ENCODE measurements around the gene SFI1.
"Not testable (repeated sequence)": the region's sequence is repeated elsewhere in the genome, so short reads cannot be mapped to it uniquely, and the experiment has no call there.

The SFI1 gene

DNA sequence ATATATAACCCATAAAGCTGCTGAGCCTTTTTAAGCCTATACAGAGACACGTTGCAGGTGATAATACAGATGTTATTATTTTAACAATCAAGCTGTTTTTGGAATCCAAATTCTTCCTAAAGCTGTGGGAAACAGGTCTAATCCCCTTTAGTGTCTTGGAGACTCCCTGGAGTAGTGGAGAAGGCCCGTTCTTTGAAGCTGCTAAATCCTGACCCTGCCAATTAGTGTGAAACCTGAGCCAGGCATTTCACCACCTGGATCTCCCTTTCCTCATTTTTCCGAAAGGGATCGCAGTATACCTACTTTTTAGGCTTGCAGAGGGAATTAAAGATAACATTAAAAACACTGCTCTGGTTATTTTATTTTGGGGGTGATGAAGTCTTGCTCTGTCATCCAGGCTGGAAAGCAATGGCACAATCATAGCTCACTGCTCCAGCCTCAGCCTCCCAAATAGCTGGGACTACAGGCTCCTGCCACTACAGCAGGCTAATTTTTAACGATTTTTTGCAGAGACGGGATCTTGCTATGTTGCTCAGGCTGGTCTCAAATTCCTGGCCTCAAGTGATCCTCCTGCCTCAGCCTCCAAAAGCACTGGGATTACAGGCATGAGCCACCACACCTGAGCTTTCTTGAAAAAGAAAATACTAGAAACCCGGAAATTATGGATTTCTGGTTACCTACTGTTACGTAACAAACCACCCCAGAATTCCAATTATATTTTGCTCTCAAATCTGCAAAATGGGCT lies 4.9 kb upstream of the SFI1 start:
- DNase-seq: no peak

DNA sequence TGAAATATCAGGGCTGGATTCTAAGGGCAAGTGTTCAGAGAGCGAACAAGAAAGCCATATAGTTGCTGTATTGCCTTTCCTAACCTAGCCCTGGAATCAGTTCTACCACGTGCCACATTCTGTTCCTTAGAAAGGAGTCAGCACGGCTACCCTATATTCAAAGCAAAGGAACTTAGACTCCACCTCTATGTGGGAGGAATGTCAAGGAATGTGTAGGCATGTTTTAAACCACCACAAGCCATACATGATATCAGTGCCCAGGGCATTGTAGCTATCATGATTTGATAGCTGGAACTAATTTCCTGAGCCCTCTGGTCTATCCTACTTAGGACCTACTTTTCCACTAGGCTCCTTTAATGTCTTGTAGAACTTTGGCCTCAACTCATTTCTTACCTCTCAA lies 4.2 kb upstream of the SFI1 start:
- no peak for DNase-seq

DNA sequence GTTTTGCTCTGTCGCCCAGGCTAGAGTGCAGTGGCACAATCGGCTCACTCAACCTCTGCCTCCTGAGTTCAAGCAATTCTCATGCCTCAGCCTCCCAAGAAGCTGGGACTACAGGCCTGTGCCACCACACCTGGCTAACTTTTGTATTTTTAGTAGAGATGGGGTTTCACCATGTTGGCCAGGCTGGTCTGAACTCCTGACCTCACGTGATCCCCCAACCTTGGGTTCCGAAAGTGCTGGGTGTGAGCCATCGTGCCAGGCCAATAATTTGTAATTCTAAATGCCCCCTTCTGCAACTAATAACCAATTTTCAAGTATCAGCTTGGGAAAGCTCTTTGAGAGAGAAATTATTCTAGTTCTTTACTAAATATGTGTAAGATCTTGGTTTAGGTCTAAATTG lies 3.0 kb upstream of the SFI1 start:
- not testable (repeated sequence) for DNase-seq

DNA sequence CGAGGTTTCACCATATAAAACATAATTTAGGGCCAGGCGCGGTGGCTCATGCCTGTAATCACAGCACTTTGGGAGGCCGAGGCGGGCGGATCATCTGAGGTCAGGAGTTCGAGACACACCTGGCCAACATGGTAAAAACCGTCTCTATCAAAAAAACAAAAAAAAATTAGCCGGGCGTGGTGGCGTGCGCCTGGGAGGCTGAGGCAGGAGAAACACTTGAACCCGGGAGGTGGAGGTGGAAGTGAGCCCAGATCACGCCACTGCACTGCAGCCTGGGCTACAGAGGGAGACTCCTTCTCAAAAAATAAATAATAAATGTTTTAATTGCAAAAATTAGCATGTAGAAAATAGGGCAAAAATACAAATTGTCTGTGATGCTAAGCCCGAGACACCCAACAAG lies 993 bp upstream of the SFI1 start:
- no peak for DNase-seq

DNA sequence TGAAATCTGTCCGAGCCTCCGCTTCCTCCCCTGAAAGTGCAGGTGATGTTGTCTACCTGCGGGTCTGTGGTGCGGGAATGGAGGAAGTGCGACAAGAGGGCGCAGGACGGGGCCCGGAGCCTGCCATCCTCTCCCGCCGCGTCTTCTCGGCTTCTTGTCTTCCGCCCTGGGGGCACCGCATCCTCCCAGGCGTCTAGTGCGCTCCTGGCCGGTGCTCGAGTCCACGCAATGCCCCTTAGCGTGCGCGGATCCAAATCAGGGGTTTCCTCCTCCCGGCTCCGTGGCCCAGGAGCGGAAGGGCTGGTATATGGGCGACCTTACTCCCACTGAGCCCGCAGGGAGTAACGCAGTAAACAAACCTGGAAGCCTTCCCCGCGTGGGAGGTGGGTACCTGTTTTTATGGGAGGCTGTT lies 405 bp downstream of the SFI1 start:
- DNase-seq: no peak

DNA sequence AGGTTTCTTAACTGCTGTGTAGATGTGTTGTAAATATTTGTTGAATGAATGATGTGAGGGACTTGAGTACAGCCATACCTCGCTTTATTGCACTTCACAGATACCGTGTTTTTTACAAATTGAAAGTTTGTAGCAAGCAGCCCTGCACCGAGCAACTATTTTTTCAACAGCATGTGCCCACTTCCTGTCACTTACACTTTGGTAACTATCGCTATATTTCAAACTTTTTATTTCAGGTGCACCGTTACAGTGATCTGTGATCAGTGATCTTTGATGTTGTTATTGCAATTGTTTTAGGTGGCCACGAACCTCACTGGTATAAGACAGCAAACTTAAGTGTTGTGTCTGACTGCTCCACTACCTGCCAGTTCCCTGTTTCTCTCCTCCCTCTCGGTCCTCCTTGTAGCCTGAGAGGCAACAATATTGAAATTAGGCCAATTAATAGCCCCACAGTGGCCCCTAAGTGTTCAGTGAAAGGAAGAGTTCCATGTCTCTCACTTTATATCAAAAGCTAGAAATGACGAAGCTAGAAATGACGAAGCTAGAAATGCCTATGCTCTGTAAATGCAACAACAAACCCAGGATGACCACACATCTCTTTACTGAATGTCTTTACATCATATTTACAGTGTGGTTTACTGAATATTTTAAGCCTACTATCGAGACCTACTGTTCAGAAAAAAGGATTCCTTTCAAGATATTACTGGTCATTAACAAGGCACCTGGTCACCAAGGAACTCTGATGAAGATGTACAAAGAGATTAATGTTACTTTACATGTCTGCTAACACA lies 1.0 kb downstream of the SFI1 start:
- DNase-seq: no peak

DNA sequence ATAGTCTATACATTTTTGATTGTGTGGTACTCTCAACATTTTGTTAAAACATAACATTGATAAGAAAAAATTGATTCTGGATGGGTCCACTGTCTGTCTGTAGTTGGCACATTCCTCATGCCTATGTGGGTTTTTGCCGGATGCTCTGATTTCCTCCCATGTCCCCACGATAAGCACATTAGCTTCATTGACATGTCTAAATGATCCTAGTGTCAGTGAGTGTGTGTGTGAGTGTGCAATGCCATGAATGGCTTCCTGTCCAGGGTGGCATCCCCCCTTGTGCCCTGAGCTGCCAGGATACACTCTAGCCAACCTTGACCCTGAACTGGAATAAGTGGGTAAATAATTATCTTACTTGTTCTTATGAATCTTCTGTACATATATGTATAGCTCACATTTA lies 5.4 kb downstream of the SFI1 start:
- DNase-seq: no peak

DNA sequence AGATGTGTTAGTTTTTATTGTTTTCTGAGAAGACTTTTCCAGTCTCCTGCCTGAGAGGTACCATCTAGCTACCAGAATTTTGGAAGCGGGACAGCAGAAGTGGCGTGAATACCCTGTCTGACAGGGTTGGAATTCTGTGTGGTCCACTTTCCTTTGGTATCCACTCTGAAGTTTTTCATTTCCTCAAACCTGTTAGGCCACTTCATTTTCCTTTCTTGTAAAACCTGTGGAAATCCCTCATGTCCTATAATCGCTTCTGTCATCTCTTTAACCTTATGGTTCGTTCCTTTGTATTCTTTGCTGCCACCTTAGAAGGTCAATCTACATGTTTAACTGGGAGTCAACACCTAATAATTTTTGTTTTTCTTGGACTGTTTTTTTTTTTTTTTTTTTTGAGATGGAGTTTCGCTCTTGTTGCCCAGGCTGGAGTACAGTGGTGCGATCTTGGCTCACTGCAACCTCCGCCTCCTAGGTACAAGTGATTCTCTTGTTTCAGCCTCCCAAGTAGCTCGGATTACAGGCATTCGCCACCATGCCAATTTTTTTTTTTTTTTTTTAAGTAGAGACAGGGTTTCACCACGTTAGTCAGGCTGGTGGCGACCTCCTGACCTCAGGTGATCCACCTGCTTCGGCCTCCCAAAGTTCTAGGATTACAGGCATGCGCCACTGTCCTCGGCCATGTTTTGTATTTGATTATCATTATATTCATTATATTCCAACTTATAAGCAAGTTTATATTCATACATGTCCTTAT lies 7.1 kb downstream of the SFI1 start:
- no peak for DNase-seq

DNA sequence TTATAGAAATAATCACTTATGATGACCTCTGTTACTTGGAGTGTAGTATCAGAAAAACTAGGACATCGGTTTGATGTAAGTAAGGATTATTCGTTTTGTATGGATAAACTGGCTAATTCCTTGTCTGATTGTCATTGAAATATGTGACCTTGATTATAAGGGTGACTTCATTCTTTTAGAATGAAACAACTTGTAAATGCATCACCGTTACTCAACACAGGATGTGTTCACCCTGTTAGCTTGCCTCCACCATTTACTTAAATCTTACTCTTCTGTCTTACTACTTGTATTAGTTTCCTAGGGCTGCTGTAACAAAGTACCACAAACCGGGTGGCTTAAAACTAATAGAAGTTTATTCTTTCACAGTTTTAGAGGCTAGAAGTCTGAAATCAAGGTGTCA lies 7.9 kb downstream of the SFI1 start:
- DNase-seq: no peak

DNA sequence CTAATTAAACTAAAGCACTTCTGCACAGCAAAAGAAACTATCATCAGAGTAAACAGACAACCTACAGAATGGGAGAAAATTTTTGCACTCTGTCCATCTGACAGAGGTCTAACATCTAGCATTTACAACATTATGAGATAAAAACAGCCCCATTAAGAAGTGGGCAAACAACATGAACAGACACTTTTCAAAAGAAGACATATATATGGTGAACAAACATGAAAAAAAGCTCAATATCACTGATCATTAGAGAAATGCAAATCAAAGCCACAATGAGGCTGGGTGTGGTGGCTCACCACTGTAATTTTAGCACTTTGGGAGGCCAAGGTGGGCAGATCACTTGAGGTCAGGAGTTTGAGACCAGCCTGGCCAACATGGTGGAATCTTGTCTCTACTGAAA lies 11.2 kb downstream of the SFI1 start:
- DNase-seq: not testable (repeated sequence)

DNA sequence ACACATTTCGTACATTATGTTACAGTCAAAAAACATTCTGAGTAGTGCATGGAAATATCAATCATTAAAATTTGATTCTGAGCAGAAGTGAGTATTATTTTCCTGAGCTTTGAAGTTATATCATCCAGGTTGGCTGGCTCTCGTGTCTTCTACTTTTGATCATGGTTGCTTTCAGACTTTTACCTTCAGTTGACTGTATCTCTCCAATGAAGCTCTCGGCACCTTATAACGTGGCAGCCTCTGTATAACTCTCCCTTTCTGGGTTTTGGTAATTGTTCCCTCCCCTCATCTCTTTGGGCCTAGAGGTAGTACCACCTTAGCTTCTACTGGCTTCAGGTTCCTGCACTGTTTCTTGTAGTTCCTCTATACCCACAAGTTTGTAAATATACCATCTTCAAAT lies 12.2 kb downstream of the SFI1 start:
- no peak for DNase-seq

DNA sequence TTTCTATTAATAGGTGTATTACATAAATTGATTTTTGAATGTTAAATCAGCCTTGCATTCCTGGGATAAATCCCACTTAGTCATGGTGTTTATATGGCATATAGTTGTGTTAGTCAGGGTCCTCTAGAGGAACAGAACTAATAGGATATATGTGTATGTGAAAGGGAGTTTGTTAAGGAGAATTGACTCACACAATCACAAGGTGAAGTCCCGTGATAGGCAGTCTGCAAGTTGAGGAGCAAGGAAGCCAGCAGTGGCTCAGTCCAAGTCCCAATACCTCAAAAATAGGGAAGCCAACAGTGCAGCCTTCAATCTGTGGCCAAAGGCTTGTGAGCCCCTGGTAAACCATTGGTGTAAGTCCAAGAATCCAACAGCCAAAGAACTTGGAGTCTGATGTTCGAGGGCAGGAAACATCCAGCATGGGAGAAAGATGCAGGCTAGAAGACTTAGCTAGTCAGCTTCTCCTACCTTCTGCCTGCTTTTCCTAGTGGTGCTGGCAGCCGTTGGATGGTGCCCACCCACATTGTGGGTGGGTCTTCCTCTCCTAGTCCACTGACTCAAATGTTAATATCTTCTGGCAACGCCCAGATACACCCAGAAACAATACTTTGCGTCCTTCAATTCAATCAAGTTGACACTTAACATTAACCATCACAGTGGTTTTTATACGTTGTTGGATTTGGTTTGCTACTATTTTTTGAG lies 12.9 kb downstream of the SFI1 start:
- no peak for DNase-seq

DNA sequence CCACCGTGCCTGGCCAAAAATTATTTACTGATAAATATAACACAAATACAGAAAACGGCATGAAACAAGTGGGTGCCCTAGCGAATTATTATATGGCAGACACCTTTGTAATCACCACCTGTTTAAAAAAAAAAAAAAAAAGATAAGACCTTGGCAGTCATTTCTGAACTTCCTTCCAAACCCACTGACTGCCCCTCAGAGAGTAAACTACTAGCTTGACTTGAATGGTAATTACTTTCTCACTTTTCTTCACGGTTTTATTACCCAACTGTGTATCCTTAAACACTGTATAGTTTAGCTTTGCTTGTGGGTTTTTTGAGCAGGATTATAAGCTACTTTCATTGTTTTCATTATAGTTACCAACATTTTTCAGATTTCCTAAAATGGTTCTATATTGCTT lies 23.7 kb downstream of the SFI1 start:
- no peak for DNase-seq

DNA sequence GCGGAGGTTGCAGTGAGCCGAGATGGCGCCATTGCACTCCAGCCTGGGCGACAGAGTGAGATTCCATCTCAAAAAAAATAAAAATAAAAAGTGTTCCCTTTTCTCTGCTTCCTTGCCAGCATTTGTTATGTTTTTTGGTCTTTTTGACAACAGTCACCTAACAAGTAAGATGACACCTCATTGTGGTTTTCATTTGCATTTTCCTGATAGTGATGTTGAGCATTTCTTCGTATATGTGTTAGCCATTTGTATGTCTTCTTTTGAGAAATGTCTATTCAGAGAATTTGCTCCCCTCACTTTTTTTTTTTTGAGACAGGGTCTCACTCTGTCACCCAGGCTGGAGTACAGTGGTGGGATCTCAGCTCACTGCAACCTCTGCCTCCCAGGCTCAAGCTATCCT lies 27.8 kb downstream of the SFI1 start:
- DNase-seq: not testable (repeated sequence)

DNA sequence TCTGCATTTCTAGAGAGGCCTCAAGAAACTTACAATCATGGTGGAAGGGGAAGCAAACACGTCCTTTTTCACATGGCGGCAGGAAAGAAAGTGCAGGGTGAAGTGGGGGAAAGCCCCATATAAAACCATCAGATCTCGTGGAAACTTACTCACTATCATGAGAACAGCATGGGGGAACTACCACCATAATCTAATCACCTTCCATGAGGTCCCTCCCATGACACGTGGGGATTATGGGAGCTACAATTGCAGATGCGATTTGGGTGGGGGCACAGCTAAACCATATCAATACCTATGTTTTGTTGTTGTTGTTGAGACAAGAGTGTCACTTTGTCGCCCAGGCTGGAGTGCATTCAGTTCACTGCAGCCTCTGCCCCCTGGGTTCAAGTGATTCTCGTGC lies 29.9 kb downstream of the SFI1 start:
- no peak for DNase-seq

DNA sequence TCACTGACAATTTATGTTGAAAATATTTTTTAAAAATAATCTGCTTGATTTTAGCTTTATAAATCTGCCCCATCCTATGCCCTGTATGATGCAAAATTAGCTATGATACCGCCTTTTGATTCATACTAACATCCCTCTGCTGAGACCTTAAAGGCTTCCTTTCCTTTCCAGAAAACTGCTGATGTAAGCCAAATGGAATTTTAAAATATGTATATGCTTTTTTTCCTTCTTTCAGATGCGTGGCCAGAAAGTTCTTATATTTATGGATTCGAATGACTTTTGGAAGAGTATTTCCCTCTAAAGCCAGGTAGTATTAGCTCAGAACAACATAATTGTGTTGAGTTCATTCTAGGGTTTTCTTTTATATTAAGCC lies 34.5 kb downstream of the SFI1 start:
- no peak for DNase-seq

DNA sequence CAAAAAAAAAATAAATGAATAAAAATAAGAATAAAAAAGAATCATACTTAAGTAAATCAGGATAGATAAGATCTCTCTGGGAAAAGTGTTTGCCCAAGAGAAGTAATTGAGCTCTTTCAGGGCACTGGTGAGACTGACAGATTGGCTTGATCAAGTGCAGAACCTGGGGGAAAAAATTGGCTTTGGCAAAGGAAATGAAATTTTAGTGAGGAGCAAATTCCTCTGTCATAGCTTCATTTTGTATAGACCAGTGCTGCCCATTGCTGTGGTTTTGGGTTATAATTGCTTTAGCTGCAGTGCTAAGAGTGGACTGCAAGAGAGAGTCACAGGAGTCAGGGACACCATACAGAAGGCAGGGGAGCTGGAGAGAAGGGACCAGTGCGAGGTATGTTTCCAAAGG lies 35.7 kb downstream of the SFI1 start:
- no peak for DNase-seq

DNA sequence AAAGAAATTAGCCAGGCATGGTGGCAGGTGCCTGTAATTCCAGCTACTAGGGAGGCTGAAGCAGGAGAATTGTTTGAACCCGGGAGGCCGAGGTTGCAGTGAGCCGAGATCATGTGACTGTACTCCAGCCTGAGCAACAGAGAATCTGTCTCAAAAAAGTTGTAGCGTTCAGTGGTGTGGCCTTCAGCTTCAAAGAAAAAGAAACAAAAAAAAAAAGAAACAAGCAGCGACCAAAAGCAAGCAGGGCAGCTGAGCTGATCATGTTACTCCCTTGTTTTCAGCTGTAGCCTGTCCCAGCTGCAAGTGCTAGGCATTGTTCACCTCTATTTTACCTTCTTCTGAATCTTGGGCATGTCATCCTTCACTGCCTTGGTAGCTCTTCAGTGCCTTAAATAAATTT lies 37.0 kb downstream of the SFI1 start:
- no peak for DNase-seq

DNA sequence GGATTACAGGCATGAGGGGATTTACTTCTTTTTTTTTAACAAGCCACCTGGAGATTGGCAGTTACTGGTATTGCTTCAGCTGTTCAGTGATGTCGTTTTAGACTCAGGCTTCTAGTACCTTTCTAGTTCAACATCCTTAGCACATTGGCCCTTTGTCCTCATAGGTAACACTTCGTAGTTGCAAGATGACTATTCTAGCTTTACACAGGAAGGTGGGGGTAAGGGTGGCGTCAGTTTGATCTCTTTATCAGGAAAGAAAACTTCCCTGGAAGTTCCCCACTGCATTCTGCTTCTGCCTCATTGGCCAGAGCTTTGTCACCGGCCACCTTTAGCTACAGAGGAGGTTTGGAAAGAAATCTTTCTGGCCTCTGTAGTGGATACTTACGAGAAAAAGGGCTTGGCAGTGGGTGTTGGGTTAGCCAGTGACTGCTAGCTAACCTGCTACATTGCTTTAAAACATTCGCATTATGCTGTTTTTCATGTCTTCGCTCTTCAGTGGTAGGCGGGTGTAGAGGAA lies 40.7 kb downstream of the SFI1 start:
- no peak for DNase-seq

DNA sequence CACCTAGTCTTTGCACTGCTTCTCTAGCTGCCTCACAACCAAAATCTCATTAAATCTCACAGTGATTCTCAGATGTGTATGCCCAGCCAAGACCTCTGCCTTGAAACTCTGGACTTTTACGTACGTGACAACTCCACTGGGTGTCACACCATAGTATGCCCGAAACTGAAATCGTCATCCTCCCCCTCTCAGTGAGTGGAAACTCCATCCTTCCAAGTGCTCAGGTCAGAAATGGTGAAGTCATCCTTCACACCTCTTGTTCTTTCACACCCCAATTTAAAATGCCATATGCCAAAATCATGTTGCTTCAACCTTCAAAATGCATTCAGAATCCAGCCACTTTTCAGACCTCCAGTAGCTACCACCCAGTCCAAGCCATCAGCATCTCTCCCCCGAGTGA lies 42.5 kb downstream of the SFI1 start:
- DNase-seq: no peak

DNA sequence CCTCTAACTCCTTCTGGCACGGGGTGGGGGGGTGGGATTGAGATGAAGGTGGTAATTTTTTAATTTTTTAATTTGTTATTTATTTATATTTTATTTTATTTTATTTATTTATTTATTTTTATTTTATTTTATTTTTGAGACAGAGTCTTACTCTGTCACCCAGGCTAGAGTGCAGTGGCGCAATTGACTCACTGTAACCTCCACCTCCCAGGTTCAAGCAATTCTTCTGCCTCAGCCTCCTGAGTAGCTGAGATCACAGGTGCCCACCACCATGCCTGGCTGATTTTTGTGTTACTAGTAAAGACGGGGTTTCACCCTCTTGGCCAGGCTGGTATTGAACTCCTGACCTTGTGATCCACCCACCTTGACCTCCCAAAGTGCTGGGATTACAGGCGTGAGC lies 43.8 kb downstream of the SFI1 start:
- not testable (repeated sequence) for DNase-seq

DNA sequence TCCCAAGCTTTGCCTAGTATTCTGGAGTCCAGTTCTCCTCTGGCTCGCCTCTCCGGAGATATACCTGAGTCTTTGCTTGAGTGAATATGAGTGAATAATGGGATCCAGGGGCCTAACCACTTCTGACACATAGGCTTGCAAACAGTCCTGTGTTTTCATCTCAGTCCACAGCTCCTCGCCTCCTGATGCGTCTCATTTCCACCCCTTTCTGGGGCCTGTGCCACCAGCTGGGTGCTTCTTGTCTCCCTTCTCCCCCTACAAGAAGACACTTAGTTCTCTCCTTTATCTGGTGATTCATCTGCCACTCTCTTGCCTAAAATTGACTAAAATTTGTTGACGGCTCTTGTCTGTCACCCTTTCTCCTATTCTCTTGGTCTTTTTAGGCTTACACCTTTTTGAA lies 44.6 kb downstream of the SFI1 start:
- DNase-seq: no peak

Measured in NCI-H1048 (cell line).